GM11168 (cell line): ENCODE data around the gene MYOZ3.

Experiments
- in situ Hi-C: fragments of 300-500 bp; cut with MboI; formaldehyde crosslinking; loops from one replicate; pipeline ENCODE4 v1.12.0; 2022; ENCODE audit warnings: low sequenced_read_pairs; ENCODE audit not compliant: unreplicated experiment

MYOZ3 gene

GRCh38 chr5:150675069-150675468 is 14.0 kb downstream of the MYOZ3 start:
- in situ Hi-C loops: no loop called here

GRCh38 chr5:150676578-150676977 is 15.5 kb downstream of the MYOZ3 start:
- in situ Hi-C loops: no loop called here

GRCh38 chr5:150689120-150689519 is 28.1 kb downstream of the MYOZ3 start:
- in situ Hi-C loops: no loop called here

- in situ Hi-C loops: no loop called here
Measured at GRCh38 chr5:150690760-150691159, 29.7 kb downstream of the MYOZ3 start.

GRCh38 chr5:150692276-150692675 is 31.2 kb downstream of the MYOZ3 start:
- in situ Hi-C loops: no loop called here

- in situ Hi-C loops: no loop called here
Measured at GRCh38 chr5:150694612-150695011, 33.6 kb downstream of the MYOZ3 start.

GRCh38 chr5:150700246-150700593 is 39.2 kb downstream of the MYOZ3 start:
- in situ Hi-C loops: no loop called here

- in situ Hi-C loops: no loop called here
Measured at GRCh38 chr5:150700594-150701377, 39.7 kb downstream of the MYOZ3 start, which contains the start of gene RBM22. RBM22 (minus strand) TSS chr5:150701062; CDS start chr5:150700985, 77 bp downstream.

- in situ Hi-C loops: no loop called here
Measured at GRCh38 chr5:150703762-150704161, 42.7 kb downstream of the MYOZ3 start.

GRCh38 chr5:150706776-150707390 is 45.8 kb downstream of the MYOZ3 start:
- in situ Hi-C loops: no loop called here

- in situ Hi-C loops: no loop called here
Measured at GRCh38 chr5:150710165-150710564, 49.1 kb downstream of the MYOZ3 start.

- in situ Hi-C loops: no loop called here
Measured at GRCh38 chr5:150723845-150724244, 62.8 kb downstream of the MYOZ3 start.
